GM19397 (cell line): ENCODE measurements around the gene NINL.

Experiments used
- ATAC-seq: cut with Tn5 transposase; IDR thresholded peaks from one replicate; pipeline ENCODE4 v1.9.1; 2021; ENCODE audit warnings: mild to moderate bottlenecking, moderate library complexity; ENCODE audit not compliant: unreplicated experiment

NINL gene

DNA sequence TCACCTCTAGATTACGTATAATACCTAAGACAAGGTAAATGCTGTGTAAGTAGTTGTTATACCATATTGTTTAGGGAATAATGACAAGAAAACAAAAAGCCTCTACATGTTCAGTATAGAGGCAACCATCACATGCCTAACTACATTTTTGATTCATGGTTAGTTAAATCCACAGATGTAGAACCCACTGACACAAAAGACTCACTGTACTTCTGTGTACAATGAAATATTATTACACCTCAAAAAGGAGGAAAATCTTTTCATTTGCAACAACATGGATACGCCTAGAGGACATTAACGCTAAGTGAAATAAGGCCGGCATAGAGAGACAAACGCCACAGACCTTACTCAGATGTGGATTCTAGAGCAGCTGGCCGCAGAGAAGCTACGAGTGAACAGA lies 50.5 kb downstream of the NINL start:
- ATAC-seq, result no peak

DNA sequence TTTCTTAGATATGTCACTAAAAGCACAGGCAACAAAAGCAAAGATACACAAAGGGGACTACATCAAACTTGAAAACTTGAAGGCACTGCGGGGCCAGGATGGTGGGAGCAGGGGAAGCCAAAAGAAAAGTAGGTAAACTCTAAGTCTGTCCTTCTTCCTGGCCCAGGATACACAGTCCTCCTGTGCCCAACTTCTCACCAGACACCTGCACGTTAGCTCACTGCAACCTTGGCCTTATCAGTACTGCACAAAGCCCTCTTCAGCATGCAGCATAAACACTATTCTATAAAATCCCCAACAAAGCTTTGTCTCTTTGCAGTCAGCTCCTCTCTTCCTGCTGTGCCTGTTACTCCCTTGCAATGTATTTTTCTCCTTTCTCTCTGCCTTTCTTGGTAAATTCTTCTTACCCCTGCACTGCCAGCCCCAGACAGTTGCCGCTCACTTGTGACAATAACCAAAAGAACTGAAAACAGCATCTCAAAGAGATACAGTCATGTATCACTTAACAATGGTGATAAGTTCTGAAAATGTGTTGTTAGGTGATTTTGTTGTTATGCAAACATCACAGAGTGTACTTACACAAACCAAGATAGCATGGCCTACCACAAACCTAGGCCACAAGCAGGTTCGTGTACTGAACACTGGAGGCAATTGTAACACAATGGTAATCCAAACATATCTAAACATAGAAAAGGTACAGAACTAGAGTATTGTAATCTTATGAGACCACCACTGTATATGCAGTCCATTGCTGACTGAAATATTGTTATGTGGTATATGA lies 51.2 kb downstream of the NINL start:
- ATAC-seq, result no peak

DNA sequence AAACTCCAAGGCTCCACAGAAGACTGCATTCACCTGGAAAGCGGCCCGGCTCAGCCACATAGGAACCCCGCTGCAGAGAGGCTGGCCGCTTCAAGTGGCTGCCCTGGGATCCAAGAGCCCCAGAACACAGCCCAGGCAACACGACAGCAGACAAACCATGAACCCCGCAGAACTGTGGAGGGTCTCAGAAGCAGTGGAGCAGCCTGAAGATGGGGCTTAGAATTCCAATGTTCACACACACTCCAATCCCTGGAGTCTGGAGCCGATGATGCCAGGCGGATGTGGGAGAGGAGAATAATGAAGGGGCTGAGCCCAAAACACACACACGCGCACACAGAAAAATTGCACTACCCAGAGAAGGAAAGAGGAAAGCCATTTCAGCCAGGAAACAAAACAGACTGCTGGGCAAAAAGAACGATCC lies 52.4 kb downstream of the NINL start:
- ATAC-seq, result no peak

DNA sequence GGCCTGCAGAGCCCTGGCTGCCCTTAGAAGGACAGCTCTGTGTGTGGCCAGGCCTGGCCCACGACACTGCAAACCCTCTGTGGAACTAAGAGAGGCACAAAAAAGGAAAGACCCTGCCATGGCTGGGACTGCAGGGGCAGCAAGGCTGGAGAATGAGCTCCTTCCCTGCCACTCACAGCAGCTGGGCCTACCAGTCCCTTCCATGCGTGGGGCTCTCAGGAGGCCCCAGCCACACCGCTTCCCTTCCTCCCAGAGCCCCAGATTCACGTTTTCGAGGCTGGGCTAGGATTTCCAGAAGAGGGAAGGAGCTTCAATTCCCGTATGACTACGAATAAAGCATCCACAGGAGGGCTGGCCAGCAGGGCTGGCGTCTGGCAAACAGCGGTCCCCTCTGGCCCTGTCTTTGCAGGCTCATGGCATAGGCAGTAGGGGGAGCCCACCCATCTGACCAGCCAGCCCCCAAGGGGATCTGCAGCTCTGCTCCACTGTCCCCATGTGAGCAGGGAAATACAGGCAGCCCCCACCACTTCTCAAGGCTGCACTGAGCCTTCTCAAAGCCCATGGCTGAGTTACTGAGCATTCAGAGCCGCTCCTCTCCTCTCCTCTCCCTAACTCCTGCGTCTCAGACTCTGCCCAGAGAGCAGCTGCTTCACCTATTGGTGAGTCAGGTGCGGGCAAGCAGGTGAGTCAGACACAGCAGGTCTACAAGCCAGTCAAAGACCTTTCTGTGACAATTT lies 53.1 kb downstream of the NINL start:
- ATAC-seq, result no peak

DNA sequence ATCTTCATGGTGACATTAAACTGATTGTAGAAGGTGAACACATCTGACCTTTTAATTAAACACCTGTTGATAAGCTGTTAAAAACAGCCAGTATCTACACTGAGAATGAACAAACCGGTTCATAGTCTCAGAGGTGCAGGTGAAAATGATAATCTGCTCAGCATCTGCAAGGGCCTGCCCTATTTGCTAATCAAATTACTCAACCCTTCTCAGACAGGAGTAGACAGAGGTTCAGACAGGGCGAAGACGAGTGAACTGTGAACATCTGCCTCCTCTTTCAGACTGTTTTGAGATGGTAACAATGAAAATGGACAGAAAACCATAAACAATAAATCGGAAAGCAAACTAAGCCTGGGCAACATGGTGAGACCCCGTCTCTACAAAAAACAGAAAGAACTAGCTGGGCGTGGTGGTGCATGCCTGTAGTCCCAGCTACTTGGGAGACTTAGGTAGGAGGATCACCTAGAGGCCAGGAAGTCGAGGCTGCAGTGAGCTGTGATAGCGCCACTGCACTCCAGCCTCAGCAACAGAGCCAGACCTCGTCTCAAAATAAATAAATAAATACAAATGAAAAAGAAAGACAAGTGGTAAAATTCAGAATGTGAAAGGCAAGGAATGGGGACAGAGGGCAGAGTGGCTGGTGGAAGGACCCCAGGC lies 55.9 kb downstream of the NINL start:
- ATAC-seq, result no peak

DNA sequence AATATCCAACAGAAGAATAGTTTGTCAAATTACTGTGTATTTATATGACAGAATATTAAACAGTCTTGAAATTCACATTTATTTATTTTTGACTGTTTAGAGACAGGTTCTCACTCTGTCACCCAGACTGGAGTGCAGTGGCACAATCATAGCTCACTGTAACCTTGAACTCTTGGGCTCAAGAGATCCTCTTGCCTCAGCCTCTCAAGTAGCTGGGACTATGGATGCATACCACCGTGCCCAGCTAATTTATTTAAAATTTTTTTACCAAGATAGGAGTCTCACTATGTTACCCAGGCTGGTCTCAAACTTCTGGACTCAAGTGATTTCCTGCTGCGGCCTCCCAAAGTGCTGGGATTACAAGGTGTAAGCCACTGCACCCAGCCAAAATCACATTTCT lies 57.4 kb downstream of the NINL start:
- no peak for ATAC-seq

DNA sequence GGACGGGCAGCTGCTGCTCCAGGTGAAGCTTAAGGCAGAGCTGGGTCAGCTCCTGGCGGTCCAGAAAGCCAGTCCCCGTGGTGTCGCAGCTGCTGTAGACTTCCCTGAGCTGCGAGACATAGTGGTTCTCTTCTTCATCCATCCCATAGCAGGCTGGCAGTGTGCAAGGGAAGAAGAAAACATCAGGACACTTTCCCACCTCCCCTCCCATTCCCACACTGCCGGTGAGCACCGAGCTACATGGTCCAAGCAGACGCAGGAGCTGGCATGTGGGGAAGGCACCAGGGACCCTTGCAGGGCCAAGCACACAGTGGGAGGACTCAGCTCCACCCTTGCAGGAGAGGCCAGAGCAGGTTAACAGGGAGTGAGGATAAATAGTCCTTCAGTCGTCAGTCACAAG lies 58.9 kb downstream of the NINL start:
- no peak for ATAC-seq

DNA sequence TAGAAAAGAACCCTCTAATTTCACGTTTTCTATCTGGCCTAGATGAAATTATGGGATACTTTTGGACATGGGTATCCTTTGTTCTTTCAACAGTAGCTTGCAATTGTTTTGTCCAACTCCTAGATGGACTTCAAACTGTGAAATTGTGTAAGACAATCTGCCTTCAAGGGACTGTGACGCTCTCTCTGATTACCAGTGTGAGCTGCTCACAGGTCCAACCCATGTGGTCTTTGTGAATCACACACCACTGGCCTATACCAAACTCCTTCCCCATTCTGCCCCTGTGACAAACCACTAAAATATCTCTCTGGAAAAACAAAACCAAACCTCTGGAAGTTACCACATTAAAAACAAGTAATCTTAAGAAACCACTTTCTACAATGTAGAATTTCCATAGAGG lies 59.5 kb downstream of the NINL start:
- ATAC-seq, result no peak

DNA sequence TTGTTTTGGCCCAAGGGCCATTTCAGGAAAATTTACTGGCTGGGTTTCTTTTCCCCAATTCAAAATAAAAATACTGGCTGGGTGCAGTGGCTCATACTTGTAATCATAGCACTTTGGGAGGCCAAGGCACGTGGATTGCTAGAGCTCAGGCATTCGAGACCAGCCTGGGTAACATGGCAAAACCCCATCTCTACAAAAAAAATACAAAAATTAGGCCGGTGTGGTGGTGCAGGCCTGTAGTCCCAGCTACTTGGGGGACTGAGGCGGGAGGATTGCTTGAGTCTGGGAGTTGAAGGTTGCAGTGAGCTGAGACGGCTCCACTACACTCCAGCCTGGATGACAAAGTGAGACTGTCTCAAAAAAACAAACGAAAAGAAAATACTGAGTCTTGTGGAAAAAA lies 60.0 kb downstream of the NINL start:
- no peak for ATAC-seq

DNA sequence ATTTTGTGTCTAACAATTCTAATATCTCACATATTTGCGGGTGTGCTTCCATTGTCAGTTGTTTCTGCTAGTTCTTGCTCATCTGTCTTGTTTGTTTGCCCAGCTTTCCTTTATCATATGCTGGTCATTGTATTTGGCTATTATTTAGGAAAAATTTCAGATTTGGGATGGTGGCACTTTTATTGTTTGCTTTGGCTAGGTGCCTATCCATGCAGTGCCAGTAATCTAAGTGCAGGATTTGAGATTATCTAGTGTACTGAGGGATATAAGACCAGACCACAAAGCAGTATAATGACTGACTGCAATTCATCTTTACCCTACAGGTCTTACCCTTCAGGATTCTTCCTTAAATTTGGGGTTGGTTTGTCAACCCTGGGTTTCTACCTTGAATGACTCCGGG lies 63.9 kb downstream of the NINL start:
- no peak for ATAC-seq

DNA sequence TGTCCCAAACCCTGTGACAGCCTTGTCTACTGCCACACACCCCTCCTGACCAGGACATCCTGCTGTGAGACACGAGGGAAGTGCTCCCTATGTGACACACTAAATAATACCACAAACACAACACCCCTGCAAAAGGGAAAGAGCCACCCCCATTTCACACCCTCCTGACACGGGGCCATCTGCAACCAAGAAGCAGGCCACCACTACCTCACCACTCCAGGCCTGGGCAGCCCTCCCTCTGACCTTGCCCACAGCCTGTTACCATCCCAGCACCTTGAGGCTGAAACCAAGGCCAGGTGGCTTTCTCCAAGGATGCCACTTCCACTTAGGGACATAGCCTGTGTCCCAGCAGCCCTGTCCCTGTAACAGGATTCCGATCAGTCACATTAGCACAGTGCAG lies 68.2 kb downstream of the NINL start:
- no peak for ATAC-seq

DNA sequence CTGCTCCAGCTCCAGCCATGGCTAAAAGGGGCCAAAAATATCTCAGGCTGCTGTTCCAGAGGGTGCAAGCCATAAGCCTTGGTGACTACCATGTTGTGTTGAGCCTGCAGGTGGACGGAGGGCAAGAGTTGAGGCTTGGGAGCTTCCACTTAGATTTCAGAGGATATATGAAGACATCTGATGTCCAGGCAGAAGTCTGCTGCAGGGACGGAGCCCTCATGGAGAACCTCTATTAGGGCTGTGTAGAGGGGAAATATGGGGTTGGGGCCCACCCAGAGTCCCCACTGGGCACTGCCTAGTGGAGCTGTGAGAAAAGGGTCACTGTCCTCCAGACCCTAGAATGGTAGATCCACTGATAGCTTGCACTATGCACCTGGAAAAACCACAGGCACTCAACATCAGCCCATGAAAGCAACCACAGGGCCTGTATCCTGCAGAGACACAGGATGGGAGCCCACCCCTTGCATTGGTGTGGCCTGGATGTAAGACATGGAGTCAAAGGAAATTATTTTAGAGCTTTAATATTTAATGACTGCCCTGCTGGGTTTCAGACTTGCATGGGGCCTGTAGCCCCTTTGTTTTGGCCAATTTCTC lies 70.5 kb downstream of the NINL start:
- ATAC-seq, result no peak

DNA sequence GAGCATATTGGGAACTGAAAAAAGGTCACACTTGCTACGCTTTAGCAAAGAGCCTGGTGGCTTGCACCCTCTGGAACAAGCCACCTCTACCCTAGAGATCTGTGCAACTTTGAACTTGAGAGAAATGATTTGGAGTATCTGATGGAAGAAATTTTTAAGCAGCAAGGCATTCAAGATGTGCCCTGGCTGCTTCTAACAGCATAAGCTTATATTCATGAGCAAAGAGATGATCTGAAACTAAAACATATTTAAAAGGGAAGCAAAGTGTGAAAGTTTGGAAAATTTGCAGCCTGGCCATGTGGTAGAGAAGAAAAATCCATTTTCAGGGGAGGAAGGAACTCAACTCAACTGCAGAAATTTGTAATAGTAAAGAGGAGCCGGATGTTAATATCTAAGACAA lies 71.1 kb downstream of the NINL start:
- no peak for ATAC-seq

DNA sequence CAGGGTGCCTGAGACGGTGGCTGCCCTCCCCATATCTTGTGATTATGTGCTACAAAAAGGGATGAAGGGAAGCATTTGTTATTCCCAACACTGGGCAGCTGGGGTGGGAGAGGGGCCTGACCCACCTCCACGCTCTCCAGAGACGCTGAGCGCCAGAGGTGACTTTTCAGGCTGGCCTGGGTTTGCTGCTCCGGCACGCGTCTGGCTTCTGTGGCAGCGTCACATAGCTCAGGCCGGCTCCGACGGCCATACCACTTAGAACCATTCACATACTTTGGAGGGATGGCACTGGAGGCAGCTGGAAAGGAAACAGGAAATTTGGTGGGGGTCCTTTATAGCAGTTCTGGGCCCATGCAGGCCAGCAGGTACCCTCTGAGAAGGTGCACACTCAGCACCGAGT lies 72.6 kb downstream of the NINL start:
- ATAC-seq, result no peak

DNA sequence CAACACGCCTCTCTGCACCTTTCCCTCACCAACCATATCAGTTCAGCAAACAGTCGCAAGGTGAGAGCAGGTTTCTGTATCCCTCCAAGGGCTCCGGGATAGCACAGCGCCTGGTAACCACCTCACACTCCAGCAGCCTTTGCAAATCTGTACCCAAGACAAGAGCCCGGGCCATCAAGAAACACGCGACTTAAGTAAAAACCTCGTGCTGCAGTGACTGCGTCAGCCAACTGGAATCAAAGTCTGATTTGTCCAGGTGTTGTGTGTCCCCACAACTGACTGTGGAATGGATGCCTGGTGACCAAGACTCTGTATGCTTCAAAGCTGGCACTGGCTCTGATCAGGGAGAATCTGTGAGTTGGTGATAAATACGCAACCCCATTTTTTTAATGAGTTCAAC lies 74.1 kb downstream of the NINL start:
- no peak for ATAC-seq

DNA sequence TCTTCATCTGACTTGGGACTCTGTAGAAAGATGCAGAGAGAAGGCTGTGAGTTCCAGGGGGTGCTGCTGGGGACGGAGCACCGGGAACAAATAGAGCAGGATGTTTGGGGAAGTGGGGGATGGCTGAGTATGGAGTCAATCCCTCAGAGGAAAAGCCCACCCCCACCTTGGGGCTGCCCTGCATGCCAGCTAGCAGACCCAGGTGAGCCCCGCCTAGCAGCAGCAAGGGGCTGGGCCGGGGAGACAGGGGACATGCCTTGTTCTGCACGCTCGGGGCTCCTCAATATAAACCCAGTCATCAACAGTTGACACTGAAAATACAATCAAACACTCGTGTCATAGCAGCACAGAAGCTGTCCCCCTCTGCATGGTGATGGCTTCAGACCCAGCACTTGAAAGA lies 74.6 kb downstream of the NINL start:
- ATAC-seq, result no peak

DNA sequence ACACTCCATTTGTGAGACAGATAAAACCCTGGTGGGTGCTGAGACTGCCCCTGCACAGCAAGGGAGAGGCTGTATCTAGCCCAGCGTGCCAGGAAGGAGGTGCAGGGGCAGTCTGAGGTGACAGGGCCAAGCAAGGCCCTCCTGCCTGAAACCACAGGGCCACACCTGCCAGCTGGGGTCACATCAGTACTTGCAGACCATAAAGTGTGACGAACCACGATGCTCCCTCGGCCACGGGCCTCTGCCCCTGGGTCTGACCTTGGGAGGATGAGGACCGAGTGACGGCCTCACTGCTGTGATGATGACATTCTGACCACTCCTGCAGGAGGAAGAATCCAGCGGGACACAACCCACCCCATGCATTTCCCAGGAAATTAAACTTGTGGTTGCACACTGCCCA lies 75.1 kb downstream of the NINL start:
- peak; percentile 59 for ATAC-seq

DNA sequence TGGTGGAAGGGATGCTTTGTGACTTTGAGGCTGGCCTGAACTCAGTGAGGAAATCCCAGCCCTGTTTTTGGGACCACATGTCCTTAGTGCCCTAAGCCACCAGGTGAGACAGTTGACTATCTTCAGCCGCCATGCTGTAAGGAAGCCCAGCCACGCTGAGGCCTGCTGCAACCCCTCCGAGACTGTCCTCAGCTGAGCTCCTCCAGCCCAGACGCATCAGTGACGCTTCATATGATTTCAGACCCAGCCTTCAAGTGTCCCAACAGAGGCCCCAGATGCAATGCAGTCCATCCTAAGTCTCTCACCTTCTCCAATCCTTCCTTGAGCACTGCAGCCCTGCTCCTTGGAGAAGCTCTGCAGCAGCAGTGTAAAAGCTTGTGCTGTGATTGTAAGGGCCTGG lies 76.2 kb downstream of the NINL start:
- ATAC-seq, result no peak

DNA sequence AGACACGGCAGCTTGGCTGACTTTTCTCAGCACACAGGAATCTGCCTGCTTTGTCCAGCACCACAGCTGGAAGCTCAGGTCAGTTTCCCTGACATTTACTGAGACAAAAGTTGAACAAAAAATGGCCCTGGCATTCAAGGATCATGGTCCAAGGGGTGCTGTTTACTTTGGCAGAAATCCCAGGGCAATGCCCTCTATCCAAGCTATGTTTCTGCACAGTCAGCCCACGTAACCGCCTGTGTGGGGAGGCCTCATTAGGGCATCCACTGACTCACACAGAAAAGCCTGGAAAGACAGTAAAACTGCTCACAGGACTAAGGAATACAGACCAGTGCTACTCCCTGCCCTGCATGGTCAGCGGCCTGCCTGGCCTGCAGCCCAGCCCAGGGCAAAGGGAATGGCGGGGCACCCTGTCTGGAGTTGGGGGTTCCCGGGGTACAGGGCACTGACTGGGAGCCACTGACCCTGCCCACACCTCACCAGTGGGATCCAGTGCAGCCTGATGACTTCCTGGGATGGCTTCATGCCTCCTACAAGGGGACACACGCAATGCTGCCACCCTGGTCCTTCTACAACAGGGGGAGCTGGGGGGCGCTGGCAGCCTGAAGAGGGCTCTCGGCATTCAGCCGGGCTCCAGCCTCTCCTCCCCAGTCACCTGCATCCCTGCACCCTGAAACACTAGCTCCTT lies 77.1 kb downstream of the NINL start:
- ATAC-seq, result no peak

DNA sequence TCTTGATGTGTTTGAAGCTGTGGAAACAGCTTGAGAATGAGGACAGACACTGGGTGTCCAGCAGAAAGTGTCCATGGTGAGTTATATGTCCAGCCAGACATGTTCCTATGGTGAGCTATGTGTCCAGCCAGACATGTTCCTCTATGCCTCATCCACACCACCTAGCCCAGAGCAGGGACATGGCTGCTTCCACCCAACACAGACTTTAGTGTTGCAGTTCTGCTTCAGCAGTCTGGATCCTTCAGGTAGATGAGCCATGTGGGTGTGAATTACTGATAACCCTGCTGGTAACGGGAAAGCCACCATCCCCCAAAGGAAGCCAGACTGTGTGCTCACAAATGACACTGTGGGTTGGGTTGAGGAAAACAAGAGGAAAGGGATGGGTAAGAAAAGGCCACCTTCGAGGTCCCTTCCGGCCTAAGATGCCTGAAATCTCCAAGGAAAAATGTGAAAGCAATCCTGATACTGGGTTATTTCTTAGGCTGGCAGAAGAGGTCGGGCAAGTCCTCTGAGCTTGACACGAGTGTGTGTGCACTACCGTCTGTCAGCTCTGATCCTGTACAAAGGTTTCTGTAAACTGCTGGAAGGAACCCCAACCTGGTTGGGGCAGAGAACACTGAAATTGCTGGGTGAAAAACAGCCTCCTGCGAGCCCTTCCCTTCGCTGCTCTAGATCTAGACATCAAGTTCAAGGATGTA lies 77.8 kb downstream of the NINL start:
- ATAC-seq, result no peak
